GM19238 (cell line): ENCODE measurements around the gene CTNNAL1.
"Not testable (repeated sequence)": the region's sequence is repeated elsewhere in the genome, so short reads cannot be mapped to it uniquely, and the experiment has no call there.

Experiments
- DNase-seq: peaks from one replicate; pipeline ENCODE4 v3.0.0; 2011; ENCODE audit warnings: low spot score; ENCODE audit not compliant: insufficient read length

Gene CTNNAL1, protein sequence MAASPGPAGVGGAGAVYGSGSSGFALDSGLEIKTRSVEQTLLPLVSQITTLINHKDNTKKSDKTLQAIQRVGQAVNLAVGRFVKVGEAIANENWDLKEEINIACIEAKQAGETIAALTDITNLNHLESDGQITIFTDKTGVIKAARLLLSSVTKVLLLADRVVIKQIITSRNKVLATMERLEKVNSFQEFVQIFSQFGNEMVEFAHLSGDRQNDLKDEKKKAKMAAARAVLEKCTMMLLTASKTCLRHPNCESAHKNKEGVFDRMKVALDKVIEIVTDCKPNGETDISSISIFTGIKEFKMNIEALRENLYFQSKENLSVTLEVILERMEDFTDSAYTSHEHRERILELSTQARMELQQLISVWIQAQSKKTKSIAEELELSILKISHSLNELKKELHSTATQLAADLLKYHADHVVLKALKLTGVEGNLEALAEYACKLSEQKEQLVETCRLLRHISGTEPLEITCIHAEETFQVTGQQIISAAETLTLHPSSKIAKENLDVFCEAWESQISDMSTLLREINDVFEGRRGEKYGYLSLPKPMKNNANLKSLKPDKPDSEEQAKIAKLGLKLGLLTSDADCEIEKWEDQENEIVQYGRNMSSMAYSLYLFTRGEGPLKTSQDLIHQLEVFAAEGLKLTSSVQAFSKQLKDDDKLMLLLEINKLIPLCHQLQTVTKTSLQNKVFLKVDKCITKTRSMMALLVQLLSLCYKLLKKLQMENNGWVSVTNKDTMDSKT

DNA sequence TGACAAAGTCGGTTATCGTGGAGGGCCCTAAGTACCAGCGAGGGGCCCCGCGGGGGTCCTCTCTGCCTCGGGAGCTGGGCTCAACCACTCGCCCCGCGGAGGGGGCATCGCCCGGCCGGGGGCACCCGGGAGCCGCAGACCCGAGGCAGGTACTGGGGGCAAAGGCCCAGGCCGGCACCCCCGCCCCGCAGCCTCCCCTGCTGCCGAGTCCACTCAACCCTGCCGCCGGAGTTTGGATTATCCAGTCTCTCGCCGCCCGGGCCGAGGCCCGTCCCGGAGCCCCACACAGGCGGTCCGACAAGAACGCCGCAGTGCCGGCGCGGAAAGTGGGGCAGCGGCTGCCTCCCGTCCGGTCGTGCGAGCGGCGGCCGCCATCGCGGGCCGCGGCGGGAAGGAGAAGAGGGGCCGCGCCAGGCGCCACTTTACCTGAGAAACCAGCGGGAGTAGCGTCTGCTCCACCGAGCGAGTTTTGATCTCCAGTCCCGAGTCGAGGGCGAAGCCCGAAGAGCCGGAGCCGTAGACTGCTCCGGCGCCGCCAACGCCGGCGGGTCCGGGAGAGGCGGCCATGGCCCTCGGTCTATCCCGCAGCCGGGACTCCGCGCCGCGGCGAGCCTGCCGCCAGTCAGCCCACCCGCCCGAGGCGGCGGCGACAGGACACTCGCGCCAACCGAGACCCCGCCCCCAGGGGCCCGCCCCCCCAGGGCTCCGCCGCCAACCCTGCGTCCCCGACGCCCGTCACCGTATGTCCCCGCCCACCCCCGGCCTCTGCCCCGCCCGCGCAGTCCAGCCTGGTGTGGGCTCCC lies at the start of gene CTNNAL1:
Gene CTNNAL1, minus strand, starts transcription at position 624 of the 803 bp plus-strand sequence. Its CDS starts 57 bp downstream, at position 567.
- DNase-seq: peak; percentile 89

DNA sequence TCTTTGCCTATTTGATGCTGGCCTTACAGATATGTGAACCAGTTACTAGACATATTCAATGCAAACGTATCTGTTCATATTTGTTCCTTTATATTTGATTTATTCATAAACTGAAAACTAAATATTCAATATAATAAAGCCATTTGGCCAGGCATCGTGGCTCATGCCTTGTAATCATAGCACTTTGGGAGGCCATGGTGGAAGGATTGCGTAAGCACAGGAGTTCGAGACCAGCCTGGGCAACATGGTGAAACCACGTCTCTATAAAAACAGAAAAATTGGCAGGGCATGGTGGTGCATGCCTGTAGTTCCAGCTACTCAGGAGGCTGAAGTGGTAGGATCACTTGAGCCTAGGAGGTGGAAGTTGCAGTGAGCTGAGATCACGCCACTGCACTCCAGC lies 49.2 kb upstream of the CTNNAL1 start:
- no peak for DNase-seq

DNA sequence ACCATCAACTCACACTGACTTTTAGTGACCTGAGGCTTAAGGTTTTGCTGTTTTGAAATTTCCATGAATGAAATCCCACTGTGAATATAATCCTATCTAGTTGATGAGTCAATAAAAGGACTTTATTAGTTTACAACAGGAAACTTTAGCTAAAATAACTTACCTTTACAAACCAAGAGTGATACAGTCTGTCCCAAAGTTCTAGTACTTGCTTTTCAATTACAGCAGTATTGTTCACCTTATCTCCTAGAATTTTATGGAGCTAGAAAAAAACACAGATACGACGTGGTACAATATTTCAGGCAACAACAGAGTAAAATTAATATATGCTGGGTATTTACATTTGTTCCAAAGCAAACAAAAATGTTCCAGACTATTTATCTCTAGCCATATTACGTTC lies 46.9 kb upstream of the CTNNAL1 start:
- DNase-seq: no peak

DNA sequence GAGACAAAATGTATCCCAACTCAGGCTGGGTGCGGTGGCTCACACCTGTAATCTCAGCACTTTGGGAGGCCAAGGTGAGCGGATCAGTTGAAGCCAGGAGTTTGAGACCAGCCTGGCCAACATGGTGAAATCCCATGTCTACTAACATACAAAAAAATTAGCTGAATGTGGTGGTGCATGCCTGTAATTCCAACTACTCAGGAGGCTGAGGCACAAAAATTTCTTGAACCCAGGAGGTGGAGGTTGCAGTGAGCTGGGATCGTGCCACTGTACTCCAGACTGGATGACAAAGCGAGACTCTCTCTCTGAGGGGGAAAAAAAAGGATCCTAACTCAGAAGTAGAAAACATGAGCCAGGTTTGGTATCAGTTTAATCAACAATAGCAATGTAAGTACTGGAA lies 39.8 kb upstream of the CTNNAL1 start:
- not testable (repeated sequence) for DNase-seq

DNA sequence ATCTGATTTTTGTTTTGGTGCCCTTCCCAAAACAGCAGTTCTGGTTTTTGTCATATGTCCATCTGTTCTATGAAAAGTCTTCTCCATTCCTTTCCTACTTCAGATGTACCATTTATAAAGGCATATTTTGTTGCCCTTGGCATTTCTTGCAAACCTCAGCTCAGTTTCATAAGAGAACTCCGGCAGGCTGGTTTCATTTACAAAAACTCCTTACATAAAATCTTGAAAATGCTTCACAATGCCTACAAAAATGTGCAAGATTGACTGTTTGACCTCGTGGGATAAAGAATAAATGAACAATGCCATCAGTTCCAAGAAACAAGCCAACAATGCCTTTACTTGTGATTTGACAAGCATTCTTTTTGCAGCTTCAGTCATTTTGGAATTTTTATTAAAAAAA lies 39.1 kb upstream of the CTNNAL1 start:
- no peak for DNase-seq

DNA sequence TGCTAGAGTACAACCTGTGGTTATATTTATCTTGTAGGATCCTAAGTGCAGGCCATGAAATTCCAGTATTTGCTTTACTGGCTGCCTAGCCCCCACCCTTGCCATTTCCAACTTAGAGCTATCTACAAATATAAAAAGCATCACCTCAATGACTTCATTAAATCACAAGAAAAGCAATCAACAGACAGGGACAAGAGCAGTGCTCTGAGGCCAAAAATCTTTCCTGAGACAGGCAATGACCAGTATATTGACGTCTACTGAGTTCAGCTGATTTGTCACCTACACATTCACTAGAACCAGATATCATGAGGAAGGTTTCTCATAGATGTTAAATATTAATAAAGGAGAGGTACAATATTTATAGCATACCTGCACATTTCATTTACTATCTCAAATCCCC lies 38.4 kb upstream of the CTNNAL1 start:
- no peak for DNase-seq

DNA sequence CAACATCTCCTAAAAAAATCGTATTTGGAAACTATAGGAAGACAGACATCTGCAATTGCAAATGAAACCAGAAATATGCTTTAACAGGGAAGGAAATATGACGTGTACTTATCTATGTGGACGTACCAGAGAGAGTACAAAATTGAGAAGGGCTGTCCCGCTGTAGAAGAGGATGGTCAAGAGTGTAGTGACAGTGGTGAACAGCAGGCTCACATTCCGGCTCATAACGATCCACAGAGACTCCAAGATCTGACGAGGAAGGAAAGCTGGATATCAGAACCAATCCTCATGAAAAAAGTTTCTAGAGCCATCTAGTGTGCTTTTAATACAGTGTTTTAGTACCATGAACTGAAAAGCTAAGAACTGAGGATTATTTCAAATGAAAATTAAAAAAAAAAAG lies 37.1 kb upstream of the CTNNAL1 start:
- DNase-seq: no peak

DNA sequence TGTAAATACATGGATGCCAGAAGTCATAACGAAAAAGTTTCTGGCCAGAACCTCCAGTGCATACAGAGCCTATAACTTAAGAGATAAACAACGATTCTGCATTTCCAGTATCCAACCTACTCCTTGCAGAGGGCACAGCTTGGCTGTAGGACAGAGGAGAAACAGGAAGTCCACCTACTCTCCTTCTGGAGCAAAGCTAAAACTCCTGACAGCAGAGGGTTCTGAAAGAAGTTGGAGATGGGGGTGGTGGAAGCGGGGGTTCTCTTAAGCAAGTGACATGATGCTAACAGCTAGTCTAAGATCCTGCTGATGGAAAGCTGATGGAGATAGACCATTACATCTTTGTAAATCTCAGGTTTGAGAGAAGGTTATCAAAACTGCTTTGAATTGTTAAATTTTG lies 35.5 kb upstream of the CTNNAL1 start:
- no peak for DNase-seq

DNA sequence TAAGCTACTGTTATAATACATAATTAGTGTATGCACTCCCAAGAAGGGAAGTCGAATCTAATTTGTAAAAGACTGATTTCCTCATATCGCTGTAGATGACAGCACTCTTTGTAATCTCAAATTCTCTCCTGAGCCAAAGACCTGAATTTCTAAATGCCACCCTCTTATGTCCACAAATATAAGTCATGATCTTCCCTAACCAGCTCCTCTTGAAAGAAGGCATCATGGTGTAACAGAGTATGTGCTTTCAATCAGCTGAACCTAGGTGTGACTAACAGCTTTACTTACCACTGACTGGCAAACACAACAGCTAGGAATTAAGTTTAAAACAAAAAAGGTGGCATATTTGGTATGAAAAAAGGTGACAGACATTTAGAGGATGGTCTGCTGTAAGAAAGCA lies 34.0 kb upstream of the CTNNAL1 start:
- no peak for DNase-seq

DNA sequence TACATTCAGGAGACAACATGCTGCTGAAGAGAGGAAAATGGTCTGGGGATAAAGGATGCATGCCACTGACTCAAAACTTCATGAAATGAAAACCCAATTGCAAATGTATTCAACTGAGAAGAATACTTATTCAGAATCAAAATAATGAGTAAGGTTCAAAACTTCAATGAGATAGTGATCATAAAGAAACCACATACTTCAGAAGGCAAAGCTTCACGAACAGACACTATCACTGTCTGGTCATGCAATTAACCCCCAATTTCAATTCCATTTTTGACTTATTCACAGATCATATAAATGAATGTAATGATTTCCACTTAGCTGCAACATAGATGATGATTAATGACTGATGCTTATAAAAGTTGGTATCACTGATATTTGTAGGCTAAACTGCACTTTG lies 33.0 kb upstream of the CTNNAL1 start:
- DNase-seq: no peak

DNA sequence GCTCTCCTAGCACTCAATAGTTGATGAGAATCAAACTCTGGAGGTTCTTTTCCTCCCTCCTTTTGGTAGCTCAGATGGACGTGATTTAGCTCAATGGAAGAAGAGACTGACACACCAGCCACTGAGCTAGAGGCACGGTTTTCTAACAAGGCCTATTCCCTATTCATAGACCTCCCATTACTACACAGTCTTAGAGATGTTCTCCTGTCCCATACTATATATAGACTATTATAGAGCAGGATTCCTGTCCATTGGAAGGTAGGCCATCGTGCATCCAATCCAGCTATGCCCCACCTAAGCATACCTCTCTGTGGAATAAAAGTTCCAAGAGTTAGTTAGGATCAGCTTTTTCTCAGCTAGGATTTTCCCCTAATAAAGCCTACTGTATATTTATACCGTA lies 30.3 kb upstream of the CTNNAL1 start:
- DNase-seq: no peak

DNA sequence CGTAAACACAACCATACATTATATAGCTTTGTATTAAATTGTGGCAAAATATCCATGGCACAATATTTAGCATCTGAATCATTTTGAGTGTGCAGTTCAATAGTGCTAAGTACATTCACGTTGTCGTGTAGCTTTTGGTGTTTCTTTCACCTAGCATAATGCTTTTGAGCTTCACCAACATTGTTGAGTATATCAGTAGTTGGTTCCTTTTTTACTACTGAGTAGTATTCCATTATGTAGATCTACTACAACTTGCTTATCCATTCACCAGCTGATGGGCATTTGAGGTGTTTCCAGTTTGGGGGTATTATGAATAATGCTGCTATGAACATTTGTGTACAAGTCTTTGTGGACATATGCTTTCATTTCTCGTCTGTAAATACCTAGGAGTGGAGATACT lies 27.3 kb upstream of the CTNNAL1 start:
- no peak for DNase-seq

DNA sequence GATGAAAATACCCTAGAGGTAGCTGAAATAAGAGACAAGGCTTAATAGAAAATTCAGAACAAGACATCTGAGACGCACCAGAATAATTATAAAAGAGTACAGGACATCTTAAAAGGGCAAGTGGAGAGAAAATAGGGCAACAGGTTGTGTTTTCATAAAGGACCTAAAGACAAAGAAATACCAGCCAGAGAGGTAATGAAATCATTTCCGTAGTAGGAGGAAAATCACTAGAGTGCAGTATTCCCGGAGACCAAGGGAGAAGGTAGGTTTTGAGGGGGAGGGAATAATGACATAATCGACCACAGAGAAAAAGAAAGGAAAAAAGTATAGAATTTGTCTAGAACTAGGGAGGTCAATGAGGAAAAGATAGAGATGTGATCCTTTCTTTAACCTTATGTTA lies 26.2 kb upstream of the CTNNAL1 start:
- DNase-seq: no peak

DNA sequence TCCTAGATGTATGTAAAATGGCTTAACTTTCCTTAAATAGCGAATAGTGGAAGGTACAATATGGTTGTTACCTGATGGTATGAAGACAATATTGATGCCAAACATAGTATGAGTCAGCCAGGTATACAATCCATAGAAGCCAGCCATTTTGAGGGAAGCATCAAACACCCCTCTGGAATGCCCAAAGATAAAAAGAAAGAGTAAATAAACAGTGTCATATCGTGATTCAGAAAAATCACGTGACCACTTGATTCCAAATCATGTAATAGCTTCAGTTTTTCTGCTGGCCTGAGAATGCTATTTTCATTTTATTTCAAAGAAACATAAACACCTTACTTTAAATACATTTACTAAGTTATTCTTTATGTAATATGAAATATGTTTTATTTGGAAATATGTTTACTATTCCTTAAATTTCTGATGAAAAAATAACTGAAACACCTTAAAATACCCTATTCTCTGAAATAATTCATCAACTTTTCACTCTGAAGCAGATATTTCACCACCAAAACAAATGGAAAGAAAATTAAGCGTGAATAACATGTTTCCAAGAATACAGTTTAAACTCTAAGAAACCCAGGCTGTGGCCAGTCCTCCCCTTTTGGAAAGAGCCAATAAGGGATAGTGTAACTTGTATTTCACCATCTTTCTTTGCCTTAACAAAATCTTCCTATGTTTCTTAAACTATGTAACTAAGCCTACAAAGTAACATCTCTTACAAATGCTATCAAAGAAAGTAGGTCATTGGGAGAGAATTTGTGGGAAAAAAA lies 24.8 kb upstream of the CTNNAL1 start:
- no peak for DNase-seq

DNA sequence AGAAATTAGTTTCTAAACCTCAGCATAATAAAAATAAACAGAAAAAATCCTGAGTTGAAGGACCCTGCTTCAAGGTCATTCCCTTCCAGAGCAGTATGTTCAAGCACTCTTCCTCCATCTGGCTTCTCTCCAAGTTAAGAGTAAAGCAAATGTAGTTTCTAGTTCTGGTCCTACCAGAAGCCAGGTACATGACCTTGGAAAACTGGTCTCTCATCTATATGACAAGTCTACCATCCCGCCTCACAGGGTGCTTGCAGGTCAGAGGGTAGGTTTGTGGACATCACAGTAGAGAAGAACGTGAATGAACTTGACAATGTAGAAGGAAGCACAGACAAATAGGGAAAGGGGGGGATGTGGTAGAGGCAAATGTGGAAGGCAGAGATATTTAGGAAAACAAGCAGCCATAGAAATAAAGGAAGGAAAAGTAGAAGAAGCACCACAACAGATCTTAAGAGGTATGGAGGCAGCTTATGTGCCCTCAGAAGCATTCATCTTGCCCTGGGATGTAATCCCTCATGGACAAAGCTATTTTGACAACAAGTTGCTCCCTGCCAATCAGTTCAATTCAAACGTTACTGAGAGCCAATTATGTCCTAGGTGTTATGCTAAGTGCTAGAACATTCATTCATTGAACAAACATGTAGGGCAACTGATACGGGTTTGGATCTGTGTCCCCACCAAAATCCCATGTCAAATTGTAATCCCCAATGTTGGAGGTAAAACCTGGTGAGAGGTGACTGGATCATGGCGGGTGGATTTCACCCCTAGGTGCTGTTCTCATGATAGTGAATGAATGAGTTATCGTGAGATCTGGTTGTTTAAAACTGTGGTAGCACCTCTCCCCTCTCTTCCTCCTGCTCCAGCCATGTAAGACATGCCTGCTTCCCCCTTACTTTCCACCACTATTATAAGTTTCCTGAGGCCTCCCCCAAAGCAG lies 23.7 kb upstream of the CTNNAL1 start:
- no peak for DNase-seq

DNA sequence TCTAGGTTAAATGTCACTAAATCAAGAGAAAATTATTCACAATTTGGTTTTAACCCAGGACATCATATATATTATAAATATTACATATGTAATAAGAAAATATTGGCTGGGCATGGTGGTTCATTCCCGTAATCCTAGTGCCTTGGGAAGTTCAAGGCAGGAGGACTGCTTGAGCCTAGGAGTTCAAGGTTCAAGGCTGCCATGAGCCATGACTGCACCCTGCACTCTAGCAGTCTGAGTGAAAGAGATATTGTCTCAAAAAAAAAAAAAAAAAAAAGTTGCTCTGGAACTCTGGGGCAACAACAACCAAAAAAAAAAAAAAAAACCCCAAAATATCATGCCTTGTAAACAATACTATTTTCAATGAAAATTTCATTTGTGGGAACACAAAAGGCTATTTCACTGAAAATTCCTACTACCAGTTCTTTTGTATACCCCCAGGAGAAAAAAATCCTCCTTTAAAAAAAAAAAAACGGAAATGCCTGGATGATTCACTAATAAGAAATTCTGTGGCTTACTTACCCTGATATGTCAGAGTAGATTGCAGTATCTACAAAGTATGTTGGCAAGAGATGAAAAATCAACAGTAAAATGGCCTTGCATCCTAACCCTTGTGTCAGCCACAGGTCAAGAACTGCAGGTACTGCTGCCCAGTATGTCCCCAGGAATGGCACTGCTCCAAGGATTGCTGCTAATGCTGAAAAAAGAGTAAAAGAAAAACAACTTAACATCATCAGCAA lies 22.6 kb upstream of the CTNNAL1 start:
- no peak for DNase-seq

DNA sequence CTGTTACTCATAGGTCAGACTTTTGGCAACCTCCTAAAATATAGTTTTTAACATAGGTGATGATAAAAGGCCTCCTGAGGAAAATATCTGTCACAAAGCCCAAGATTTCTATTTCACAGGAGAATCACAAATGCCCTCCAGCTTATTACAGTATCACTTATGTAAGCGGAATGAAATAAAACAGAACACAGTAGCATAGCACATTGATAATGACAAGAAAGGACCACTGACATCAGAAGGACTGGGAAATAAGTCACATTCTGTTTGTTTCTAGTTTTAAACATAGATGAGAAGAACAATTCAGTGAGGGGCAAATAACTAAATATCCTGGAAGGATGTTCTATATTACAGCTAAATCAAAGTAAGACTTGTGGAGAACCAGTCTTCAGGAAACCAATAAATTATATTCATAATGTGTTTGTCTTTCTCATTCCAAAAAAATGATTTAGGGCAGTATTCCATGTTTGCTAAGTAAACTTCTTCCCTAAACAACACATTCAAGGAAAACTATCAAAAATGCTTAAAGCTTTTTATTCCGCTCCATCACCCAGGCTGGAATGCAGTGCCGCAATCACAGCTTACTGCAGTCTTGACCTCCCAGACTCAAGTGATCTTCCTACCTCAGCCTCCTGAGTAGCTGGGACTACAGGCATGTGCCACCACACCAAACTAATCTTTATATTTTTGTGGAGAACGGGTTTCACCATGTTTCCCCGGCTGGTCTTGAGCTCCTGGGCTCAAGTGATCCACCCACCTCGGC lies 20.8 kb upstream of the CTNNAL1 start:
- DNase-seq: no peak

DNA sequence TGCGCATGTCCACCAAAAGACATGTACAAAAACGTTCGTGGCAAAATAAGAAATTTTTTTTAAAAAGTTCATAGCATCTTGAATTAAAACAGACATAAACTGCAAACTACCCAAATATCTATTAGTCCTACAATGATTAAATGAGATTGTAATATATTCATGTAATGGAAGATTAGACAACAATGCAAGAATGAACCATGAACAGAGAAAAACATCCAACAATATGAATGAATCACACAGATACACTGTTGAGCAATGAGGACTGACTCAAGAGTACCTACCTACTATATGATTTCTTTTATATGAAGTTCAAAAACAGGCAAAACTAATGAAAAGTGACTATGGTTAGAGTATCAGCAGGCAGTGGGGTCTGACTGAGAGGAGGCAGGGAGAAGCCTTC lies 17.9 kb upstream of the CTNNAL1 start:
- DNase-seq: no peak

DNA sequence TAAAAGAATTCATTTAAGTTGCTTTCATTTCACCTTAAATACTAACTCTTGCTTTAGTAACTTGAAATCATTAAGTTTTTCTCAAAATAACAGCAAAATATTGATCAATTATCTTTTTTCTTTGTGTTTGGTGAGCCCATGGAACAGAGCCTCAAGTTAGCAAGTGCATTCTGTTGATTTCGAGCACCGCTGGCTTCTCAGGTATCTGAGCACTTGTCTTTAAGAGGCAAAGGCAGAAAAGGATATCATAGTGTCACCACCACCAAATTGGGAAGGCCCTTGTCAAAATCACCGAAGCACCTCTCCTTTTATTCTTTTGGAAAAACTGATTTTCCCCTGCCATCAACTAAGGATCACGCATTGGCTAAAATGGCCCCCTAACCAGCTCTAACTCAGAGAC lies 17.1 kb upstream of the CTNNAL1 start:
- no peak for DNase-seq
